Metanephros (tissue), 1 donor: ENCODE results near the gene GPR101. TPM values are rescaled to one million over a fixed set of nuclear protein-coding genes. Genes with fewer than 3 reads are reported as not detected.

Experiments
- total RNA-seq: library from RNA; depleted of rRNA; stranded (reverse); fragments of >200 nt; gene quantifications from one replicate; pipeline ENCODE4 v1.2.3, GENCODE V29; 2014

Gene GPR101, protein sequence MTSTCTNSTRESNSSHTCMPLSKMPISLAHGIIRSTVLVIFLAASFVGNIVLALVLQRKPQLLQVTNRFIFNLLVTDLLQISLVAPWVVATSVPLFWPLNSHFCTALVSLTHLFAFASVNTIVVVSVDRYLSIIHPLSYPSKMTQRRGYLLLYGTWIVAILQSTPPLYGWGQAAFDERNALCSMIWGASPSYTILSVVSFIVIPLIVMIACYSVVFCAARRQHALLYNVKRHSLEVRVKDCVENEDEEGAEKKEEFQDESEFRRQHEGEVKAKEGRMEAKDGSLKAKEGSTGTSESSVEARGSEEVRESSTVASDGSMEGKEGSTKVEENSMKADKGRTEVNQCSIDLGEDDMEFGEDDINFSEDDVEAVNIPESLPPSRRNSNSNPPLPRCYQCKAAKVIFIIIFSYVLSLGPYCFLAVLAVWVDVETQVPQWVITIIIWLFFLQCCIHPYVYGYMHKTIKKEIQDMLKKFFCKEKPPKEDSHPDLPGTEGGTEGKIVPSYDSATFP
- not detected for total RNA-seq

GRCh38 chrX:137033774-137034507 is at the start of gene GPR101:
TSS of gene GPR101 (minus strand) at chrX:137033995. CDS start at chrX:137031674, 2,321 bp downstream.

Other genes starting within 250 kb of the GPR101 start
- gene RBMX, start 153.3 kb downstream of the GPR101 start, total RNA-seq = 222 TPM